Choroid plexus epithelial cell (primary cell): Measurements from ENCODE around the gene POT1.

Source experiments
- DNase-seq: peaks from one replicate; pipeline ENCODE4 v3.0.0-alpha.2; 2010; ENCODE audit warnings: low read depth
- H3K4me3 ChIP-seq: 2 replicates; pipeline ENCODE4 v1.5.1; 2011; ENCODE audit warnings: low read depth, mild to moderate bottlenecking, control low read depth, low read length, moderate library complexity
- CTCF ChIP-seq: conservative IDR thresholded peaks from 2 replicates; pipeline ENCODE4 v1.5.1; 2011; ENCODE audit warnings: low read depth, mild to moderate bottlenecking, control low read depth, inconsistent platforms, low read length, moderate library complexity

Gene POT1

DNA sequence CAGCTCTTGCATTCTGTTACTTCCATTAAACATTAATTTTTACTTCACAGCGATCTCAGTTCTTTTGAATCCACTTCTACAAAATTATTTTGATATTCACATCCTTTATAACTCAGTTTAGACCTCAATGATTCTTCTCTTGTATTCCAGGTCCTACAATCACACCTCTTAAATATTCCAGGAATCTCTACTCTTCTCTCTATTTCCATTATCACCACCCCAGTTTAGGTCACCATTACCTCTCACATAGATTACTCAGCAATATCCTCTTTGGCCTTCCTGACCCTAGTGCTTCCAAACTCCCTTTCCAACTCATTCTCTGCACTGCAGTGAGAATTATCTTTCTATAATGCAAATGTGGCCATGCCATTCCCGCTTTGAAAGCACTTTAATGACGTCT is 136.9 kb downstream of the POT1 start:
- no peak for DNase-seq
- no peak overlapping the region for H3K4me3 ChIP-seq
- TF ChIP-seq CTCF = no peak

- TF ChIP-seq CTCF = no peak
- no peak overlapping the region for H3K4me3 ChIP-seq
- no peak for DNase-seq
Measured at GRCh38 chr7:124792002-124792401, 137.6 kb downstream of the POT1 start.

GRCh38 chr7:124791426-124791825 is 138.2 kb downstream of the POT1 start:
- TF ChIP-seq CTCF = no peak
- H3K4me3 ChIP-seq = no peak overlapping the region
- DNase-seq = no peak

DNA sequence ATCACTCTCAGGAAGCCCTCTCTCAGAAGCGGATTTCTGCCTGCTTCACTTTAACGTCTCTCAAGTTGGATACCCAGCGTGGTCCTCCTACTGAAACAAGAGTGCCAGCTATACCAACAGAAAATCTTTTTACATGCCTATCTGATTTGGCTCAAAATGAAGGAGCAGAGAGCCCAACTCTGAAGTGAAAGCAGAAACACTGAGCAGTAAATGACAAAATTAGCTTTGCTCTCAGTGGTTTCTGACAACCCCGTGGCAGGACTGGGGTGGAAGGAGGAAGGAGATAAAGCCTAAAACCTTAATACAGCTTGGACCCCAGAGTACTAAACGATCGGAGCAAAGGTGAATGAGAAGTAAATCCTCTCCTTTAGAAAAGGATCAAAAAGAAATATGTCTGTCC is 139.0 kb downstream of the POT1 start:
- H3K4me3 ChIP-seq = no peak overlapping the region
- no peak for TF ChIP-seq CTCF
- no peak for DNase-seq

GRCh38 chr7:124785994-124786393 is 143.6 kb downstream of the POT1 start:
- TF ChIP-seq CTCF = no peak
- no peak for DNase-seq
- no peak overlapping the region for H3K4me3 ChIP-seq

DNA sequence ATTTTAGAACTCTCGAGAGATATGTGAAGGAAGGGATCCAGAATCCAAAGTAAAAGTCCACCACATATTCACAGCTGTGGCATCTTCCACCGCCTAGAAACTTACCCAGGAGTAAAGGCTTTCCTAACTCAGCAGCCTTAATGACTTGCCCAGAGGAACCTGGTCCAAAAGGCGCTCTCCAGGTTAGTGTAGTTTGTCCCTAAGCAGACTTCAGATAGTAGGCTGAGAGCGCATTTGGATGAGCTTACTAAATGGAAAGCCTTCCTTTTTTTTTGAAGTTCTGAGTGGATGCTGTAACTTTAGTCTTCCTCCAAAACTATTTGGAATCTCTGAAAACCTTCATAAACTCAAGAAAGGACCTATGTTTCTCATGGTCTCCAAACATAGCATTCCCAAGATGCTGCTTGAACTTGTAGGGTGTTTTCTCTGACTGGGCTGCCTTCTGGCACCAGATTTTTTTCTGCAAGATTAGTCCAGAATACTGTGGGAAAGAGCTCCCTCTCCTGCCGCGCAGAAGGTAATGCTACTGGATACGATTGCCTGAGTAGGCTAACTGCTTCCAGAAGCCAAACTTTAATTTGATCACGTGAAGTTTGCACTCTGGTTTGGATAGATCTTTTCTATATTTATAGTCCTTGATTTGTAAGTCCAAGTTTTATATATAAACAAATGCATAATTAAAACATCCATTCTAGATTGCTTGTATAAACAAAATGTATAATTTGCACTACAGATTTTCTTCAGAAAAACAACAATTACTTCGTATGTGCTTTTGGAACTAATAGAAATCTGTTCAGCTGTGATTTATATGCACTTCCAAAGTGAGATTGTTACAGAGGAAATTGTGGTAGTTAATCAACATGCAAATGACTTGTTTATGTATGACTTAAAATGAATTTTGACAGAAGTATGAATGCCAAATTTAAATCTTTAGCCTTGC is 144.5 kb downstream of the POT1 start:
- no peak overlapping the region for H3K4me3 ChIP-seq
- TF ChIP-seq CTCF = peak; percentile 98
- DNase-seq = peak; percentile 81

DNA sequence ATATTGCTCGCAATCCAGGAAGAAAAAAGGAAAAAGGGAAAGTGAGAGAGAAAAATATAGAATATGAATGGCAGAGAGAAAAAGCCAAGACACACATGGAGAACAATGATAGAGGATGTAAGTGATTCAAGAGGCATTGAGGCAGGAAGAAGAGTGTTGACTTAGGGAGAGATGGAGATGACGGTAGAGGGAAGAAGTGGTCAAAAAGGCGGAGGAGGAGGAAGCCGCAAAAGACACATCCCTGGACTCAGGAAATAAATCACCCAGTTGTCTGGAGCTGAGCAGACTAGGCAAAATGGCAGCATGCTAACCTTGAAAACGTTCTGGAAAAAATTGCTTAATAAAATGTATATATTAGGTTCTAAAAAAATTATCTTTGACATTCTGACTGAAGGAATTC is 146.4 kb downstream of the POT1 start:
- H3K4me3 ChIP-seq = no peak overlapping the region
- no peak for TF ChIP-seq CTCF
- DNase-seq = no peak
